ENCODE data around the gene KLHL10.
A peak's percentile ranks its signal among the peaks of the same experiment; 100 is the strongest.
"Not testable (repeated sequence)": the region's sequence is repeated elsewhere in the genome, so short reads cannot be mapped to it uniquely, and the experiment has no call there.

The KLHL10 gene

DNA sequence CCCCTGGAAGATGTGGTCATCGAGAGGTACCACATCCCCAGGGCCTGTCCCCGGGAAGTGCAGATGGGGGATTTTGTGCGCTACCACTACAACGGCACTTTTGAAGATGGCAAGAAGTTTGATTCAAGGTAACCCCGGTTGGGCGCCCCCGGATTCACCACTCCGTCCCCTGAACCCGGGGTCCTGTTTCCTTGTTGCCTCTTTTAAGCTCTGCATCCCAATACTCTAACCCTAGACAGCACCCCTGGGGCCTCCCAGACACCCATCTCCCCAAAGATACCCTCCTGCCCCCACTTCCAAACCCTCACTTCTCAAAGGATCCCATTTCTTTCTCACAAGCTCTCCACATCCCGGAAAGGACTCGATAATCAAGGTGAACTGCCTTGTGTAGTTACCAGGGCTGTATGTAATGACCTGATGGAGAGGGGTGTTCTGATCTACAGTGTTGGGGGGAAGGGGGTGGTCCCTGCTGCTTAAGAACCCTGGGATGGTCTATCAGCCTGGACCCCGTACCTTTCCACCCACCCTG, 24.4 kb upstream of the KLHL10 start:
- no peak for DNase-seq (ENCODE audit: low read depth)

DNA sequence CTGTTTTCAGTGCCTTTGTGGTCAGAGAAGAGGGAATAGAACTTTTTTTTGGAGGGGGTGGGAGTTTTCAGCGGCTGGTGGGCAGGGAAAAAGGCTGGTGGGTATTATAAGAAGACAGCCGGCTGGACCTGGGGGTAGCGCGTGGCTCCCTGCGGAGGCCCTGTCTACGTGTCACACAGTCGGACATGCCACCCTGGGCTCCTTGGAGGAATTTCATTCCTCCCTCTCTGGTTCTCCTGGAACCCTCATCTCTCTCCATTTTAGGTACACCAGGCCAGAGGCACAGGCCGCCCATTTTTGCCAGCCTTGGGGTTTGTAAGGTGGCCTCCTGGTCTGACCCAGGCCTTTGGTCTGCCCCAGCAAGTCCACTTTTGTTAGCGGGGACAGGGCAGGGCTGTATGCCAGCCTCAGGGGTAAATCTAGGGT, 23.9 kb upstream of the KLHL10 start:
- DNase-seq (ENCODE audit: low read depth): no peak

- no peak for DNase-seq (ENCODE audit: low read depth)
Observed at GRCh38 chr17:41814195-41814594, 23.4 kb upstream of the KLHL10 start.

DNA sequence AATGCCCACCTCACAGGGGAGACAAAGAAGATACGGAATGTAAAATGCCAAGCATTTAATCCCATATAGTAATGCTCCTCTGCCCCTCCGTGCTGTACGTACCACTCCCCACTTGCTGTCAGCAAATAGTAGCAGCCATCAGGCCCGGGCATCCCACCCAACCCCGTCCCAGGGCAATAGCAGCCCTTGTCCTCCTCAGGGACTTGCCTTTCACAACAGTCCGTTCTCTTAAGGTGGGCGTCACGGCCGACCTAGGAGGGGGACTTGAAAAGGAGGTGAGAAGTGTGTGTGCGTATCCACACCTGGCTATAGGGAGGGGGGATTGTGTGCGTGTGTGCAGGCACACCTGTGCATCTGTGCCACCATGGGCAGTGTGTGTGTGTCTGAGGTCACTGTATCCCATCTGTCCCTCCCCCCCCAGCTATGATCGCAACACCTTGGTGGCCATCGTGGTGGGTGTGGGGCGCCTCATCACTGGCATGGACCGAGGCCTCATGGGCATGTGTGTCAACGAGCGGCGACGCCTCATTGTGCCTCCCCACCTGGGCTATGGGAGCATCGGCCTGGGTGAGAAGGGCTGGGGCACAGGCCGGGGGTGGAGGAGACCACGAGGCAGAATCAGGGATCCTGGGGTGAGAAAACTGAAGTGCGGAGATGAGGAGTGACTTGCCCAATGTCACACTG, 20.8 kb upstream of the KLHL10 start:
- DNase-seq (ENCODE audit: low read depth): no peak

GRCh38 chr17:41818024-41818423, 19.6 kb upstream of the KLHL10 start:
- DNase-seq (ENCODE audit: low read depth): no peak

GRCh38 chr17:41821776-41822175, 15.8 kb upstream of the KLHL10 start:
- no peak for DNase-seq (ENCODE audit: low read depth)

DNA sequence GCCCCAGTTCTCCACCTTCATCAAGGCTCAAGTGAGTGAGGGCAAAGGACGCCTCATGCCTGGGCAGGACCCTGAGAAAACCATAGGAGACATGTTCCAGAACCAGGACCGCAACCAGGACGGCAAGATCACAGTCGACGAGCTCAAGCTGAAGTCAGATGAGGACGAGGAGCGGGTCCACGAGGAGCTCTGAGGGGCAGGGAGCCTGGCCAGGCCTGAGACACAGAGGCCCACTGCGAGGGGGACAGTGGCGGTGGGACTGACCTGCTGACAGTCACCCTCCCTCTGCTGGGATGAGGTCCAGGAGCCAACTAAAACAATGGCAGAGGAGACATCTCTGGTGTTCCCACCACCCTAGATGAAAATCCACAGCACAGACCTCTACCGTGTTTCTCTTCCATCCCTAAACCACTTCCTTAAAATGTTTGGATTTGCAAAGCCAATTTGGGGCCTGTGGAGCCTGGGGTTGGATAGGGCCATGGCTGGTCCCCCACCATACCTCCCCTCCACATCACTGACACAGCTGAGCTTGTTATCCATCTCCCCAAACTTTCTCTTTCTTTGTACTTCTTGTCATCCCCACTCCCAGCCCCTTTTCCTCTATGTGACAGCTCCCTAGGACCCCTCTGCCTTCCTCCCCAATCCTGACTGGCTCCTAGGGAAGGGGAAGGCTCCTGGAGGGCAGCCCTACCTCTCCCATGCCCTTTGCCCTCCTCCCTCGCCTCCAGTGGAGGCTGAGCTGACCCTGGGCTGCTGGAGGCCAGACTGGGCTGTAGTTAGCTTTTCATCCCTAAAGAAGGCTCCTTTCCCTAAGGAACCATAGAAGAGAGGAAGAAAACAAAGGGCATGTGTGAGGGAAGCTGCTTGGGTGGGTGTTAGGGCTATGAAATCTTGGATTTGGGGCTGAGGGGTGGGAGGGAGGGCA, 15.1 kb upstream of the KLHL10 start:
- DNase-seq (ENCODE audit: low read depth): no peak

GRCh38 chr17:41823141-41823524, 14.5 kb upstream of the KLHL10 start:
- DNase-seq (ENCODE audit: low read depth): no peak

- no peak for DNase-seq (ENCODE audit: low read depth)
Observed at GRCh38 chr17:41823580-41823979, 14.0 kb upstream of the KLHL10 start.

GRCh38 chr17:41824086-41824485, 13.5 kb upstream of the KLHL10 start:
- no peak for DNase-seq (ENCODE audit: low read depth)

- DNase-seq (ENCODE audit: low read depth): no peak
Observed at GRCh38 chr17:41825175-41825845, 12.3 kb upstream of the KLHL10 start.

DNA sequence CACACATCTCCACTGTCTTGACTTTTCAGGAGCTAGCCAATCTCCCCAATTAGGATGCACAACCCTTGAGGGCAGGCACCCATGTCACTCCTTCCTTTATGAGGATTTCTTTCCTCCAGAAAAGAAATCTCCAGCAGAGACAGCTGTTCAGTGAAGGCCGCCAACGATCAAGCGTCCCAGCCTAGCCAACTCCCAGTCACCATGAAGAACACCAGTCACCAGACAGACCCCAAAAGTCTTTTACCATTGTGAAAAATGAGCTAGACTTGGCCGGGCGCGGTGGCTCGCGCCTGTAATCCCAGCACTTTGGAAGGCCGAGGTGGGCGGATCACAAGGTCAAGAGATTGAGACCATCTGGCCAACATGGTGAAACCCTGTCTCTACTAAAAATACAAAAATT, 7.7 kb upstream of the KLHL10 start:
- not testable (repeated sequence) for DNase-seq (ENCODE audit: low read depth)

GRCh38 chr17:41835214-41835799, 2.3 kb upstream of the KLHL10 start:
- no peak for DNase-seq (ENCODE audit: low read depth)

GRCh38 chr17:41835800-41836549, 1.6 kb upstream of the KLHL10 start, which contains the start of gene NT5C3B:
NT5C3B (minus strand) TSS chr17:41836232; CDS start chr17:41836193, 39 bp downstream.
- DNase-seq (ENCODE audit: low read depth): peak; percentile 36

DNA sequence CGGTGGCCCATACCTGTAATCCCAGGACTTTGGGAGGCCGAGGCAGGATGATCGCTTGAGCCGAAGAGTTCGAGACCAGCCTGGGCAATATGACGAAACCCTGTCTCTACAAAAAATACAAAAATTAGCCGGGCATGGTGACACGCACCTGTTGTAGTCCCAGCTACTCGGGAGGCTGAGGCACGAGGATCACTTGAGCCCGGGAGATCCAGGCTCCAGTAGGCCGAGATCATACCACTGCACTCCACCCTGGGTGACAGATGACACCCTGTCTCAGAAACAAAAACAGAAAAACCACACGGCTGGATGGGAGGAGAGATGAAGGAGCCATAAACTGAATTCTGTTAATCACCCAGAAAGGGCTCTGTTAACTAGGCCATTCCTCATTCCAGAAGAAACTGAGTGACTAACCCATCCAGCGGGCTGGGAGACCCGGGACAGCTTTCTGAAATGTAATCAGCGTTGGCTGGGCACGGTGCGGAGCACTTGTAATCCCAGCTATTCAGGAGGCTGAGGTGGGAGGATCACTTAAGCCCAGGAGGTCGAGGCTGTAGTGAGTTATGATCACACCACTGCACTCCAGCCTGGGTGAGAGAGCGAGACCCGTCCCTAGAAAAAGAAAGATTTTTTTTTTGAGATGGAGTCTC, 952 bp upstream of the KLHL10 start:
- DNase-seq (ENCODE audit: low read depth): no peak

- DNase-seq (ENCODE audit: low read depth): not testable (repeated sequence)
Observed at GRCh38 chr17:41839448-41839847, 1.8 kb downstream of the KLHL10 start.

DNA sequence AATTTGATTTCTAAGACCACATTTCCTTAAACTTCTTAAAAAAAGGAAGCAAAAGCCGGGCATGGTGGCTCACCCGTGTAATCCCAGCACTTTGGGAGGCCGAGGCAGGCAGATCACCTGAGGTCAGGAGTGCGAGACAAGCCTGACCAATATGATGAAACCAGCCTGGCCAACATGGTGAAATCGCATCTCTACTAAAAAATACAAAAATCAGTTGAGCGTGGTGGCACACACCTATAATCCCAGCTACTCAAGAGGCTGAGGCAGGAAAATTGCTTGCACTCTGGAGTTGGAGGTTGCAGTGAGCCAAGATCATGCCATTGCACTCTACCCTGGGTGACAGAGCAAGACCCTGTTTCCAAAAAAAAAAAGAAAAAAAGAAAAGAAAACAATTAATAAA, 3.2 kb downstream of the KLHL10 start:
- not testable (repeated sequence) for DNase-seq (ENCODE audit: low read depth)

DNA sequence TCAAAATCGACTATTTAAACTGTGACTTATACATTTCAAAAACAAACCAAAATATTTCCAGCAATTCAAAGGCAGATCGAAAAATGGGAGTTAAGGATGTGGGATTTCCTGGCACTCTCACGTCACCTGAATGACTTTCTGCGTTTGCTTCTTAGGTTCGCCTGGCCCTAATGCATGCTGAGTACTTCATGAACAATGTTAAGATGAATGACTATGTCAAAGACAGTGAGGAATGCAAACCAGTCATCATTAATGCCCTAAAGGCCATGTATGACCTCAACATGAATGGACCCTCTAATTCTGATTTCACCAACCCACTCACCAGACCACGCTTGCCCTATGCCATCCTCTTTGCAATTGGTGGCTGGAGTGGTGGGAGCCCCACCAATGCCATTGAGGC, 7.3 kb downstream of the KLHL10 start:
- no peak for DNase-seq (ENCODE audit: low read depth)

- no peak for DNase-seq (ENCODE audit: low read depth)
Observed at GRCh38 chr17:41848788-41849187, 11.2 kb downstream of the KLHL10 start.

DNA sequence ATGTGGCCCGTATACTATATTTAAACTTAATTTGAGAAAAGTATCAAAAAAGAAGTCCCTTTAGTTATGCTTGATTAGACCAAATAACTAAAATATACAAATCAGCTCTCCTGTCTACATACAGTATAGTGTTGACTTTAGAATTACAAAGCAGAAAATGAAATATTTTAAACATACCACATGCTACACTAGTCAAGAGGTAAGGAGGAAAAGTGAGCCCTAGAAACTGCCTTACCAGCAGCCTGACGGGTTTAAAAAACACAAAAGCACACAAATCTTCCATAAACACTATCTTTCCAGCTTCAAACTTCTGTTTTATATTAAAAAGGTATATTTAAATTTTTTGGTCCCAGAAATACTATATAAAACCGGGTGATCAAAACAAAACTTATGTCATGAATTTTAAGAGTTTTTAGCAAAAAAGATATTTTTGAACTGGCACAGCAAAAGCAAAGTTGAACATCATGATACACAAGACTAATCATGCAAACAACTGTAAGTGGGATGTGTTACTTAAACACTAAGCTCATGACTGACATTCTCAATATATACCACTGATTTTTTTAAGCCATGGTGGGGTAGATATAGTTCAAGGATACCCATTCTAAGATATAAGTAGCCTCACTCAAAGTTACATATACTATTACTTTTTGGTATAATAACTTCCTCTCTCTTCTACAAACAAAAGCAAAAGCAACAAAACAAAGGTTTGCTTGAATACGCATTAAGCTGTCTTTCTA, 11.8 kb downstream of the KLHL10 start:
- no peak for DNase-seq (ENCODE audit: low read depth)
